HG03558 (cell line): ENCODE results near the gene KCNJ12.
"Not testable (repeated sequence)": the region's sequence is repeated elsewhere in the genome, so short reads cannot be mapped to it uniquely, and the experiment has no call there.

ENCODE experiments used
- ATAC-seq: cut with Tn5 transposase; IDR thresholded peaks from one replicate; pipeline ENCODE4 v1.9.1; 2021; ENCODE audit warnings: moderate number of reproducible peaks; ENCODE audit not compliant: unreplicated experiment; ENCODE audit errors: extremely low read depth

The KCNJ12 gene

DNA sequence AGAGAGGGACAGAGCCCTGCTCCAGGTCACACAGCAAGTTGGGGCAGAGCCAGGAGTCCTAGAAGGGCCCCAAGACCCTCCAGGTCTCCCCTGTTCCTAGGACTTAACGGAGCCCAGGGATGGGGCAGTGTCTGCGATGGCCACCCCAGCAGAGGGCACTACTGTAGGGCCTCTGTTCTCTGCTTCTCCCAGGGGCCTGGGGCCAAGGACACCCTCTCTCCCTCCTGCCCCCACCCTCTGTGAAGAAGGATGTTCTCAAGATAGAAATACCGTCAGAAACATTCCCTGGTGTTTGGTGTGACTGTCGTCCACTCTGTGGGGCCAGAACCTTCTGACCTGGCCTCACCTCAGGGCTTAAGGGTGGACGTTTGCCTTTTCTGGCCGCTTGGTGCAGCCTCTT is 28.4 kb downstream of the KCNJ12 start:
- ATAC-seq: not testable (repeated sequence)

DNA sequence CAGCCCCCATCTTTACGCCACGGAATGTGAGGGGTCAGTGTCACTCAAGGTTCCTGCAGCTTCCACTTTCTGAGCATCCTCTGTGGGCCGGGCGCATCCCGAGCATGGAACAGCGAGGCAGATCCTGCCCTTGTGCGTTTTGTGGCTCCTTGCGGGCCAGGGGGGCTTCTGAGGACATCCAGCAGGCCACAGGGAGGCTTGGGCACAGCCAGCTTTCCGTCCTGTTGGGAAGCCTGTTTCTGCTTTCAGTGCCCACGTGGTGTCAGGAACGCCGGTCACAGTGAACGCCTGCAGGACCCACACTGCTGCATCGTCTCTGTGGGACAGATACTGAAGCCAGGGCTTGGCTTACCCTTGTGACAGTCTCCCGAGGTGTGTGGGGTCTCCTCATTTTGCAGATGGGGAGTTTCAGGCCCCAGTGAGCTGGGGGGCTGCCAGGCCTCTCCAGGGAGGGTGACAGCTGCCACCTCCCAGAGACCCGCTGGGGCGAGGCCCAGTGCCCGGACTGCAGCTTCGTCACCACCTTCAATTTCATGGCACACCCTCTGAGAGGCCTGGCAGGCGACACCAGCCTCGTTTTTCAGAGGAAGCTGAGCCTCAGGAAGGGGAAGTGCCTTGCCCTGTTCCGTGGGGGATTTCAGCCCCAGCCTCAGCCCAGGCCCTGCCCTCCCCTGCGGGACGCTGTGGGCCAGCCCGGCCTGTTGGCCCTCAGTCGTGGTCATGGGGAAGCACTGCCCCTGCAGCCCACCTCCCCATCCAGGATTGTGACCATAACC is 29.0 kb downstream of the KCNJ12 start:
- not testable (repeated sequence) for ATAC-seq

DNA sequence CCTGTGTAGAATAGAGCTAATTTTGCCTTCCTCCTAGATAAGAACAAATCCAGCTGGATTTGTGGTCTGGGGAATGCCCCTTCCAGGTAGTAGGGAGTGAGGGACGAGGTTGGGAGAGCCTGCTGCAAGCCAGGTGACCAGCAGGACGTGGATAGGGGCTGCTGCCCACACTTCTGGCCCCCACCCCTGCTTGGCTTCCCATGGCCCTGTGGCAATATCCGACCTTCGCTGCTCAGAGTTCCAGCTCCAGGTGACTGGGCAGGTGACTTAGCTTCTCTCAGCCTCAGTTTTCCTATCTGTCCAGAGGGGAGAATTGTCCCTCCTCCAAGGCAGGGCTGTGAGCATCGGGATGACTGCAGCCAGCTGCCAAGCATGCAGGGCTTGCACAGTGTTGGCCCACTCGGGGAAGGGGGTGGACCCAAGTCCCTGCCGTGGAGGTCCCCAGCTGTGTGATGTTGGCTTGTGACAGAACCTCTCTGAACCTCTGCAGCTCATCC is 29.8 kb downstream of the KCNJ12 start:
- ATAC-seq: not testable (repeated sequence)

DNA sequence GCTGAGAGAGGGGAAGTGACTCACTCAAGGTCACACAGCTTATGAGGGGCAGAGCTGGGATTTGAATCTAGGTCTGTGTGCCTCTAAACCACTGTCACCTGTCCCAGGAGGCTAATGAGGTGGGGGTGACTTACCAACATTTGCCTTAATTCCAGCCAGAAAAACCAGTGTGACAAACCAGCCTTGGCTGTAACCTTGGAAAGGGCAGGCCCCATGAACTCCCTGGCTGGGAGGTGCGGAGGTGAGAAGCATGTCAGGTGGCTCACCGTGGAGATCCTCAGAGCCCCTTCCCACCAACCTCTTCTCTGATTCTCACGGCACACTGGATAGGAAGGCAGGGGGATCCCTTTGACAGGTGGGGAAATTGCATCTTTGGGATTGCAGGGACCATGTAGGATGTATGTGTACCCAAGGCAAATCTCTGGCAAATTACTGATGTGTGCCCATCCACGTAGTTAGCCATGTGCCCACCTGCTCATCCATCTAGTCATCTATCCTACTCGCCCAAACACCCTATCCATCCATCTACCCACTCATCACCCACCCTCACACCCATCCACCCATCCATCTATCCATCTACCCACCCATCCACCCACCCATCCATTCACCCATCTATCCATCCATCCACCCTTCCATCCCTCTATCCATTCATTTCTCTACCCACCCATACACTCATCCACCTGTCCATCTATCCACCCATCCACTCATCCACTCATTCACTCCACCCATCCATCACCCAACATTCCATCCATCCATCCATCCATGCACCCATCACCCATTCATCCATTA is 30.7 kb downstream of the KCNJ12 start:
- not testable (repeated sequence) for ATAC-seq

DNA sequence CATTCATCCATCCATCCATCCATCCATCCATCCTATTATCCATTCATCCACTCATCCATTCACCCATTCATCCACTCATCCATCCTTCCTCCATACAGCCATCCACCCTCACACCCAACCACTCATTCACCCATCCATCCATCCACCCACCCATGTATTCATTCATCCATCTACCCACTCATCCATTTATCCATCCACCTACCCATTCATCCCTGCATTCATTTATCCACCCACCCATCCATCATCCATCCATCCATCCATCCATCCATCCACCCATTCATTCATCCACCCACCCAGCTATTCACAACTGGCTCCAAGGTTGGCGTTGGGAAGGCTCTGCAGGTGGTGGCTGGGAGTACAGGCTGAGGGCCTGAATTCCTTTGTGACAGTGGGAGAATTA is 31.6 kb downstream of the KCNJ12 start:
- not testable (repeated sequence) for ATAC-seq

DNA sequence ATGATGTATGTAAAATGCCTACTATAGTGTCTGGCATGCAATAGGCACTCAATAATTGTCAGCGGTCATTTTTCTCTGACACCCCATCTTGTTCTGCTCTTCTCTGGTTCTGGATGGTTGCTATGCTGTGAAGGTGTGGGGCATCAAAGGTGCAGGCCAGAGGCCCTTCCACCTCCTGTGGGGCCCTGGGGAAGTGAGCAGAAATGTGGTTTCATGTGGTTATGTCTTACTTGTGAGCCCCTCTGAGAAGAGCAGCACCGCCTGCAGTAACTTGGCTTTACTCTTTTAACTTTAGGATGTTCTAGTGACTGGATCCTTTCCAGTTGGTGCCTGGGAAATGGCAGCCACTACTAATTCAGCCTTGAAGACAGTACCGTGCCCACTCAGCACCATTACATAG is 32.1 kb downstream of the KCNJ12 start:
- not testable (repeated sequence) for ATAC-seq

DNA sequence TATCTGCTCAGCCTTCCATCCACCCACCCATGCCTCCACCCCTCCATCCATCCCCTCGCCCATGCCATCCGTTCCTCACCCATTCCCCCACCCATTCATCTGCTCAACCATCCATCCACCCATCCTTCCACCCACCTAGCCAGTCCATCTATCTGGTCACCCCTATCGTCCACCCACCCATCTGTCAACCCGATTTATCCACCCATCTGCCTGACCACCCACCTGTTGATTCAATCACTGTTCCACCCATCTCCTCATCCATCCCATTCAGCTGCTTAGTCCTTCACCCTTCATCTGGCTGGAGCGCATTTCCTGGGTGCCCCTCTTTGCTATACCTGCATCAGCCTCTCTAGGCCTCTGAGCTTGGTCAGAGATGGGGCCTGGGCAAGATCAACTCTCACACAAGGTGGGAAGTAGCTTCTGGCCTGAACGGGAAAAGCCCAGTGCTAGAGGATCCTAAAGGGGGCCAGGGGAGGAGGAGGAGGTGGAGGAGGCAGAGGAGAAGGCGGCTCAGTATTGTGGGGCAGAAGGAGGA is 32.7 kb downstream of the KCNJ12 start:
- ATAC-seq: not testable (repeated sequence)

DNA sequence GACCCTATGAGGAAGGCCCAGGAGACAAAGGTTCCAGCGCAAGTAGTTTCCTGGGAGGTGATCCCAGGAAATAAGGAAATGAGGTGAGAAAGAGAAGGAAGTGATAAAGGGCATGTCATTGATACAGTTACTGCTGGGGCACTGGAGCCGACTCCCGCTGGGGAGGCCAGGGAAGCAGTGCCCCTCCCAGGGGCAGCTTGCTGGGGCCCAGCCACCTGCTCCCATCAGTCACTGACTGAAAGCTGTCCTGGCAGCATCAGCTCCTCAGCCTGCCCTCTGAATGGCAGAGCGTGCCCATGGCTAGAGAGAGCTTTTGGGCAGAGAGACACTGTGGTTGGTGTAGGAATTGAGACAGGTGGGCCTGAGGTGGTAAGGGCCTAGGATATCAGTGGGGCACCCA is 33.2 kb downstream of the KCNJ12 start:
- not testable (repeated sequence) for ATAC-seq

DNA sequence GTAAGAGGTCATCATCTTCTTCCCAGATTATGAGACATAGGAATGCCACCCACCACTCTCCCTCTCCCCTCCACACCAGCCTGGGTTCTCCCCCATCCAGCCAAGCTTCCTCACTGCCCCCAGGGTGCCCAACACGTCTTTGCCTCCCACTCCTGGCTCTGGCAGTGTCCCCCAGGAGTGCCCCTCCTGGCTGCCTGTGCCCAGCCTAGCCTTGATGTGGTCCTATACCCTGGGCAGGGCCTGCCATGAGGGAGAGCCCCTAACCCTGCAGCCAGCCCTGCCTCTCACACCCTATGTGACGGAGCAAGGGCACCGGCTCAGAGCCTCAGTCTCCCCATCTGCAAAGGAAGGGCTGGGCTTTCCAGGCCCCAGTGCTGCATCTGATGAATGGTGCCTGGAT is 33.8 kb downstream of the KCNJ12 start:
- ATAC-seq: not testable (repeated sequence)

DNA sequence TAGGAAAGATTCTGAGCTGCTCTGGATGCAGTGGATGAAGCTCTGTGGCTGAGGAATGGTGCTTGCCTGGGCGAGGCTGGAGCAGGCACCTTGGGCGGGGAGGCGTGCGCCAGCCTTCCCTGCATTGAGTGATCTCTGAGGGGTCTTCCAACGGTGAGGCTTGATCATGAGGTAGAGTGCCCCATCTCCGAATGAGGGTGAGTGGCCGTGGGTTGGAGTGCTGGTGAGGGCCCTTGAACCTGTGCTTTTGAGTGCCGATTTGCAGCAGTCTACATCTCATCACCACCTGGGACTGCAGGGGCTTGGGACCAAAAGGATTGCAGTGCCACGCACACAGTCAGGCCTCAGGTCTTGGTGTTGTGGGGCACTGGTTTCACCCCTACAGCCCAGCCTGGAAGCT is 34.2 kb downstream of the KCNJ12 start:
- not testable (repeated sequence) for ATAC-seq

DNA sequence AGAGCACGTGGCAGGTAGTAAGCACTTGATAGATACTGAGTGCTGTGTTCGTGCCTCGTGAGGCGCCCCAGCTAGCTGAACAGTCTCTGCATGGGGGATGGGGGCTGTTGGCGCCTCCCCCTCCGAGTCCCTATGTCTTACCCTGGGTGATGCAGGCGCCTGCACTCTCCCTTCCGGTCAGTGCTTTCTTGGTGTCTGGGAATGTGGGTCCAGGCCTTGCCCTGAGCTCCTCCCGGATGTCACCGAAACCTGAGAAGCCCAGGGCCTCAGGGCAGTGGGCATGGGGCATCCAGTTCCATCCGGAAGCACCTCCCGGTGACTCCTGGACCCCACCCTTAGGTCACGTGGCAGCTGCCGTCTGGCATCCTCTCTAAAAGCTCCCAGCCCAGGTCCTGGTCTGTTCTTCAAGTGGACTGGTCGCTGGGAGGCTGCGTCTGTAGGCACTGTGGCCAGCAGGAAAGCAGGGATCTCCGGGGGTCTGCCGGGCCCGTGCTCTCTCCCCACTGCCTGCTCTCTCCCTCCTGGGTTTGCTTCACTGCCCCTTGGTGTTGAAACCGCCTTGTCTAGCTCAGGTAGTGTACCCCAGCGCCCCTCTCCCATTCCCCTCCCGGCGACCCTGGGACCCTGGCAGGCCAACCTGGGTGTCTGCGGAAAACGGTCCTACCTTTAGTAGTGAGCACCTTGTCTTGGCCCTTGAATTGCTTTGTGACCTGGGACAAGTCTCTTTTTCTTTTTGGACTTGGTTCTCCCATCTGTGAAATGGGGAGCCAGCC is 34.9 kb downstream of the KCNJ12 start:
- ATAC-seq: not testable (repeated sequence)

DNA sequence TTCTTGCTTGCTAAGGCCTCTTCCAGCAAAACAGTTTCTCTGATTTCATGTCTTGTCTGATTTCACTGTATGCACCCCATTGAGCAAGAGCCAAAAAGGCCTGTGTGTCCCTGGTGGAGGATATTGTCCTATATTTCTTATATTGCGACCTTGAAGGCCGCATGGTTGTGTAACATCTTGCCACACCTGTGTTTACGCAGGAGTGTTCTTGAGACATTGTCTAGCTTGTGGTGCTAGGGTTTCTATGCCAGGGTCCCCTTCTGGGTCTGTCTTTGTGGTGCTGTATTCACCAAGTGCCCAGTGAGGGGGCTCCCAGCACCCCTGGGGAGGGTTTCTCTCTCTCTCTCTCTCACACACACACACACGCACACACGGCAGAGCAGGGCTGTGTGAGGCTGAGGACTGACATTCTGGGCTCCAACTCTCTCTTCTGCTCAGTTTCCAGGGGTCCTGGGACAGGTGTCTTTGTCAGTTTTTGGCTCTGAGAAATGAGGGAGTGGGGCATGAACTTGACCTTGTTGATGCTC is 35.6 kb downstream of the KCNJ12 start:
- not testable (repeated sequence) for ATAC-seq

DNA sequence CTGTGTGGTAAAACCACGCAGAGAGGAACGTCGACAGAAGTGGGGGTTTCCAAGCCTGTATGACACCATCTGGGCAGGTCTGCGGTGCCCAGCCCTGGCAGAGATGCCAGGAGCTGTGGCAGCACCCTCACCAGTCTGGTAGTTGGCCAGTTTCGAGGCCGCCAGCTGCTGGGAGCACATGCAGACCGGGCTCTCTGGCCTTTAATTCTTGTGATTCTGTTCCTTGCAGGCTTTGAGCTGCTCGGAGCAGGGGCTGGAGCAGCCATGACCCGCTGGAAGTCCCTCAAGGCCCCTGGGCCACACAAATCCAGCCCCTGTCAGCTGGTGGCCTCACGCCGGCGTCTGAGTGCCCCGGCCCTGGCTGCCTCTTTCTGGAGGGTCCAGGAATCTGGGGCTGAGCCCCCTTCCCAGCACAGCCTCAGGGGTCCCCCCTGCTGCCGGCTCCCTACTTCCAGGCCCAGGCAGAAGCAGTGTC is 36.1 kb downstream of the KCNJ12 start:
- not testable (repeated sequence) for ATAC-seq

DNA sequence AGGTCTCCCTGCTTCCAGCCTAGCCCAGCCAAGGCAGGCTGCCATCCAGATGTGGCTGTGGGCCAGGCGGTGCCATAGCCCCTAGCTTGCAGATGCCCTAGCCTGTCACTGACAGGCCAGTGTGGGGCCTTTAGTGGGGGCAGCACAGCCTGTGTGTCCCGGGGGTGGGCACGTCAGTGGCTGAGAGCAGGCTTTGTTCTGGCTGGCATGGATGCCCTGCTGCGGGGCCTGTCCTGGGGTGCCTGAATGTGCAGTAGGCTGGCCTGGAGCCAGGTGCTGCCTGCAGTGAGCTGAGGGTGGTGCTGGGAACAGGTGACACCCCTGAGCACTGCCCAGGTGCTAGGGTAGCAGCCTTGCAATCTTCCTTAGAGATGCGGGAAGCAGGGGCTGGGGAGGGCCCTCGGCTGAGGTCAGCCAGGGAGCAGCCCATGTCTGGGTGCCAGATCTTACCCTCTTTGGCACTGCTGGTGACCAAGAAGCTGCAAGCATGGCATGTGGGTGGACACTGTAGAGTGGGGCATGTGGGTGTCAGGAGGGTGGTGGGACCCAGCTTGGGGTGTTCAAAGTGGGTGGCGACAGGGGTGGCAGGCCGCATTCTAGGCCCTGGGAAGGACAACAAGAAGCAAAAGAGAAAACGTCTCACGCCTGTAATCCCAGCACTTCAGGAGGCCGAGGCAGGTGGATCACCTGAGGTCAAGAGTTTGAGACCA is 37.6 kb downstream of the KCNJ12 start:
- not testable (repeated sequence) for ATAC-seq

DNA sequence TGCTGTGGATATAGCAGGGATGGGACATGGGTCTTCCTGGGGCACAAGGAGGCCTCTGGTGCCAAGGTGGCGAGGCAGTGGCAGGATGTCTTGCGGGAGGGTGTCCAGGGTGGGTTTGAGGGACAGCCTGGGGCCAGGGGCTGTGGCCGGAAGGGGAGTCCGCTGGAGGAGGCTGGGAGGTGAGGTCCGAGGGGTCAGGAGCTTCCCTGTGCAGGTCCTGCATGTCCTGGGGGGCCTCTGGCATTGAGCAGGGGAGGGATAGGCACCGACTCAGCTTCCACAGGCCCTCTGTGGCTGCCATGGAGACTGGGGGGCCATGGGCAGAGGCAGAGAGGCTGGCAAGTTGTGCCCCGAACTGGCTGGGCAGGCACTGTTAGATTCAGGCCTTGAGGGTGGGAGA is 38.5 kb downstream of the KCNJ12 start:
- not testable (repeated sequence) for ATAC-seq

DNA sequence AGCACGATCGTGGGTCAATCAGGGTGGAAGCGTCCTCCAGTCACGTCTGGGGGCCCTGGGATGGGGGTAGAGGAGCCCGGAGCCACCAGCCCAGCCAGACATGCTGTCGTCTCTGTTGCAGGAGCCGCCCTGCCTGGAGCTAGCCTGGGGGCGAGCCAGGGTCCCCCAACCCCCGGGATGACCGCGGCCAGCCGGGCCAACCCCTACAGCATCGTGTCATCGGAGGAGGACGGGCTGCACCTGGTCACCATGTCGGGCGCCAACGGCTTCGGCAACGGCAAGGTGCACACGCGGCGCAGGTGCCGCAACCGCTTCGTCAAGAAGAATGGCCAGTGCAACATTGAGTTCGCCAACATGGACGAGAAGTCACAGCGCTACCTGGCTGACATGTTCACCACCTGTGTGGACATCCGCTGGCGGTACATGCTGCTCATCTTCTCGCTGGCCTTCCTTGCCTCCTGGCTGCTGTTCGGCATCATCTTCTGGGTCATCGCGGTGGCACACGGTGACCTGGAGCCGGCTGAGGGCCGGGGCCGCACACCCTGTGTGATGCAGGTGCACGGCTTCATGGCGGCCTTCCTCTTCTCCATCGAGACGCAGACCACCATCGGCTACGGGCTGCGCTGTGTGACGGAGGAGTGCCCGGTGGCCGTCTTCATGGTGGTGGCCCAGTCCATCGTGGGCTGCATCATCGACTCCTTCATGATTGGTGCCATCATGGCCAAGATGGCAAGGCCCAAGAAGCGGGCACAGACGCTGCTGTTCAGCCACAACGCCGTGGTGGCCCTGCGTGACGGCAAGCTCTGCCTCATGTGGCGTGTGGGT is 39.2 kb downstream of the KCNJ12 start:
- ATAC-seq: not testable (repeated sequence)

DNA sequence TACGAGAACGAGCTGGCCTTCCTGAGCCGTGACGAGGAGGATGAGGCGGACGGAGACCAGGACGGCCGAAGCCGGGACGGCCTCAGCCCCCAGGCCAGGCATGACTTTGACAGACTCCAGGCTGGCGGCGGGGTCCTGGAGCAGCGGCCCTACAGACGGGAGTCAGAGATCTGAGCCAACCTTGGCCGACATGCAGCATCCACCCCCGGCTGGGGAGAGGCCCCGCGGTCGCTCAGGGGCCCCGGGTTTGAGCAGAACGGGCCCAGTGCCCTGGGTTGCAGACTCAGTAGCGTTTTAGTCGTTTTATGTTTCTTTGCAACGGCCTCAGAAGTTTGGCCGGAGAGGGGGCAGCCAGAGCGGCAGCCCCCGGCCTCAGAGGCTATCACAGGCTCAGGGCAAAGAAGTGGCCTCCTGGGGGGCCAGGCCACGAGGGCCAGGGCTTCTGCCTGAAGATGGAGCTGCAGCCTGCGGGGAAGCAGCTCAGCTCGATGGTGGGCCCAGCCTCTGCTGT is 40.4 kb downstream of the KCNJ12 start:
- ATAC-seq: not testable (repeated sequence)

DNA sequence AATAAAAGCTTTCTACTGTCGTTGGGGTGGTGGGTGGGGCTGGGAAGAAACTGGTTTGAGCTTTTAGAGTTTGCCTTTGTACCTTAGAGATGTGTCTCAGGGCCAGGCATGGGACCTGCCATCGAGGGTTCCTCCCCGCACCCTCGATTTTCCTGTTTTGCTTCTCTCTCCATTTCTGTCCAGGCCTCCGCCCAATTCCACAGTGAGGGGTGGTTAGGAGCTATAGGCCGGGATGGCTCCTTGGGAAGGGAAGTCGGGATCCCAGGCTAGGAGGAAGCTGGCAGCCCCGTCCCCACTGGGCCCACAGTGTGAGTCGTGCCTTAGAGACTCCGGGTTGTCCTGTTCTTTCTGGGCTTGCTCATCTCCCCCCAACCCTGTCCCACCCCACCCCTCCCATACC is 41.2 kb downstream of the KCNJ12 start:
- ATAC-seq: not testable (repeated sequence)
